UCSD-AML1 (cell line): ENCODE results near the gene F11R.
"Not testable (repeated sequence)": the region's sequence is repeated elsewhere in the genome, so short reads cannot be mapped to it uniquely, and the experiment has no call there.

Source experiments
- DNase-seq: peaks from one replicate; lab custom pipeline; 2025; ENCODE audit not compliant: unreplicated experiment; lab: John Stamatoyannopoulos, UW

The F11R gene

GRCh38 chr1:161044908-161045735 lies 24.2 kb upstream of the F11R start:
- peak; percentile 80 for DNase-seq

- DNase-seq, result no peak
These were observed 23.6 kb upstream of the F11R start for GRCh38 chr1:161044535-161044907.

GRCh38 chr1:161039546-161039945 lies 18.6 kb upstream of the F11R start:
- DNase-seq, result no peak

- no peak for DNase-seq
These were observed 18.2 kb upstream of the F11R start for GRCh38 chr1:161039154-161039545.

- no peak for DNase-seq
These were observed 17.7 kb upstream of the F11R start, which contains the start of gene TSTD1 for GRCh38 chr1:161038523-161039153. TSS of gene TSTD1 (minus strand) at chr1:161038964. CDS start at chr1:161038889, 75 bp downstream.

- DNase-seq, result no peak
These were observed 16.9 kb upstream of the F11R start for GRCh38 chr1:161037661-161038522.

- no peak for DNase-seq
These were observed 12.8 kb upstream of the F11R start for GRCh38 chr1:161033751-161034150.

- no peak for DNase-seq
These were observed 11.5 kb upstream of the F11R start for GRCh38 chr1:161032409-161032808.

- DNase-seq, result no peak
These were observed 10.9 kb upstream of the F11R start for GRCh38 chr1:161031874-161032273.

- DNase-seq, result not testable (repeated sequence)
These were observed 8.5 kb upstream of the F11R start for GRCh38 chr1:161029466-161029865.

GRCh38 chr1:161026954-161027353 lies 6.0 kb upstream of the F11R start:
- not testable (repeated sequence) for DNase-seq

GRCh38 chr1:161022432-161022831 lies 1.5 kb upstream of the F11R start:
- not testable (repeated sequence) for DNase-seq

GRCh38 chr1:161021970-161022353 lies 1.0 kb upstream of the F11R start:
- DNase-seq, result no peak

- peak; percentile 85 for DNase-seq
These were observed 415 bp upstream of the F11R start for GRCh38 chr1:161021165-161021969.

- DNase-seq, result peak; percentile 33
These were observed 1.0 kb downstream of the F11R start for GRCh38 chr1:161019751-161020495.

GRCh38 chr1:161019111-161019660 lies 1.8 kb downstream of the F11R start:
- DNase-seq, result not testable (repeated sequence)

GRCh38 chr1:161018631-161018930 lies 2.4 kb downstream of the F11R start:
- DNase-seq, result no peak

GRCh38 chr1:161017756-161018630 lies 3.0 kb downstream of the F11R start:
- no peak for DNase-seq

- DNase-seq, result not testable (repeated sequence)
These were observed 3.8 kb downstream of the F11R start for GRCh38 chr1:161017181-161017580.
